Endothelial cell of coronary artery (primary cell): Measurements from ENCODE around the gene FOLR2. TPM values are rescaled to one million over a fixed set of nuclear protein-coding genes. Genes with fewer than 3 reads are reported as not detected.

ENCODE experiments used
- total RNA-seq: library from RNA; depleted of rRNA; stranded (reverse); fragments of >200 nt; gene quantifications from 2 replicates; pipeline ENCODE4 v1.2.3, GENCODE V29; 2014

The FOLR2 gene
- total RNA-seq = not detected in 2 replicates

DNA sequence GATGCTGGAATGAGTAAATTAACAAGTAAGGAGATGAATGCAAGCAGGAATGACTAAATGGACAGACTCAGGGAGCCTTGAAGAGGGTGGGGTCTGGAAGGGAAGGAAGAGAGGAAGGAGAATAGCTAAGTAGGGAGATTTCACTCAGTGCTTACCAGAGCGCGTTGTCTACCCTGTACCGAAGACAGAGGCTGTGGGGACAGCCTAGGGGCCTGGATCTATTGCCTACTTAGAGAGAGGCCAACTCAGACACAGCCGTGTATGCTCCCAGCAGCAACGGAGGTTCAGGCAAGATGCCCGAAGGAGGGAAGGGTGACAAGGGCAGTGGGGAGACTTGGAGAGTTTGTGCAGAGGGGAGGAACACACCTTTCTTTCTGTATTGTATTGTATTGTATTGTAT lies at the start of gene FOLR2:
FOLR2 (plus strand) TSS at position 157 of the 400 bp plus-strand sequence. CDS start 1,791 bp downstream, outside the sequence.

DNA sequence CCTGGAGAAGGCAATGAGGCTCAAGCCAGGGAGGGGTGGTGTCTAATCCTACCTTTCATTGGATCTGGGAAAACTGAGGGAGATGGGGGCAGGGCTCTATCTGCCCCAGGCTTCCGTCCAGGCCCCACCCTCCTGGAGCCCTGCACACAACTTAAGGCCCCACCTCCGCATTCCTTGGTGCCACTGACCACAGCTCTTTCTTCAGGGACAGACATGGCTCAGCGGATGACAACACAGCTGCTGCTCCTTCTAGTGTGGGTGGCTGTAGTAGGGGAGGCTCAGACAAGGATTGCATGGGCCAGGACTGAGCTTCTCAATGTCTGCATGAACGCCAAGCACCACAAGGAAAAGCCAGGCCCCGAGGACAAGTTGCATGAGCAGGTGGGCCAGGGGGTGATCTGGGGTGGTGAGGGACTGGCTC lies 24.6 kb upstream of the FOLR2 start, which contains the start of gene FOLR1:
FOLR1 (plus strand) TSS at position 180 of the 421 bp plus-strand sequence; CDS start at position 214, 34 bp downstream.

DNA sequence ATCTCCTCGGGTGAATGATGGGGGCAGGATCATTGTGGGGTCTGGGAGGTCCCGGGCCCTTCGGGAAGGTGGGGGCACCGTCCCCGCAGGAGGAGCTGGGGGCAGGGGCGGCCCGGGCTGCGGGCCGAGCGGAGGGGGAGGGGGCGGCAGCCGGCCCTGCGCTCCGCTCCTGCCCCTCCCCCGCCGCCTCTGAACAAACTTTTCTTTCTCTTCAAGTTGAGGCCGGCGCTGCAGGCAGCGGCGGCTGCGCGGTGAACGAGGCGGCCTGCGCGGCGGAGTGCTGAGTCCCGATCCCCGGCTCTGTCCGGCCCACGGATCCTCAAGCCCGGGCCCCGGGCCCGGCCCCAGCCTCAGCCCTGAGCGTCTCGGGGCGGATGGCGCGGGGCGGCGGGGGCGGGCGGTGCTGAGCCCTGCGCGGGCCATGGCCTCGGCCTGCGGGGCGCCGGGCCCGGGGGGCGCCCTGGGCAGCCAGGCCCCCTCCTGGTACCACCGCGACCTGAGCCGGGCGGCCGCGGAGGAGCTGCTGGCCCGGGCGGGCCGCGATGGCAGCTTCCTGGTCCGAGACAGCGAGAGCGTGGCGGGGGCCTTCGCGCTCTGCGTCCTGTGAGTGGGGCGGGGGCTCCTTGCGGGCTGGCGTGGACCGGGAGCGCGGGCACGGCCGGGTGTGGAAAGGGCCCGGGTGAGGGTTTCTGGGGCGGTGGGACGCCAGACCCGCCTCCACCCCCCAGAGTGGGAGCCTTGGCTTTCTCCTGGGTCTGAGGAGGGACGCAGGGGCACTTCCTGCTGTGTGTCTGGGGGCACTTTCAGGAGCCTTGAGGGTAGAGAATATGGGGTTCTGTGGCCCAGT lies 8.2 kb downstream of the FOLR2 start, which contains the start of gene INPPL1:
INPPL1 (plus strand) TSS at position 204 of the 847 bp plus-strand sequence; CDS start at position 422, 218 bp downstream.

DNA sequence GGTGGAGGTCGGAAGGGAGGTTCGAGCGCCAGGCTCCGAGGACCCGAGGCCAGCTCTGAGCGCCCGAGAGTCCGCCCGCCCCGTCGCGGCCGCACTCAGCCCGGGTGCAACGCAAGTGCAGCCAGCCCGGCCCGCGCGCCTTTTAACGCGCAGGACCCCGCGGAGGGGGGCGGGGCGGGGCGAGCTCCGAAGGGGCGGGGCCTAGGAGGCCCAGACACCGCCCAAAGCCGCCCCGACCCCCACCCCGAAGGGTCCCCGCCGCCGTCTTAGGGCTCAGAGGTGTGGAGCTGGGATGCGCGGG lies 27.4 kb downstream of the FOLR2 start, which contains the start of gene PHOX2A:
PHOX2A (minus strand) TSS at position 117 of the 301 bp plus-strand sequence. CDS start 172 bp downstream, outside the sequence.

Other genes starting within 250 kb of the FOLR2 start
- gene IL18BP, start 217.9 kb upstream of the FOLR2 start, total RNA-seq = 4.9 and 5.6 TPM in 2 replicates
- 121 and 127 TPM in 2 replicates for gene NUMA1, start 136.3 kb upstream of the FOLR2 start, total RNA-seq
- gene LRRC51, start 135.9 kb upstream of the FOLR2 start, total RNA-seq = 2.7 and 3.3 TPM in 2 replicates
- 75.6 and 86.2 TPM in 2 replicates for gene LAMTOR1, start 113.5 kb upstream of the FOLR2 start, total RNA-seq
- not detected in 2 replicates for gene TOMT, start 110.9 kb upstream of the FOLR2 start, total RNA-seq
- gene ANAPC15, start 104.1 kb upstream of the FOLR2 start, total RNA-seq = 17.9 and 43.2 TPM in 2 replicates
- not detected in 2 replicates for gene FOLR3, start 81.1 kb upstream of the FOLR2 start, total RNA-seq
- gene FOLR1, start 24.7 kb upstream of the FOLR2 start, total RNA-seq = not detected in 2 replicates
- gene INPPL1, start 8.0 kb downstream of the FOLR2 start, total RNA-seq = 46.6 and 78.5 TPM in 2 replicates
- not detected in 2 replicates for gene PHOX2A, start 27.4 kb downstream of the FOLR2 start, total RNA-seq
- gene CLPB, start 217.7 kb downstream of the FOLR2 start, total RNA-seq = 42.7 and 55.7 TPM in 2 replicates